ENCODE results near the gene SHOX.
"Not testable (repeated sequence)": the region's sequence is repeated elsewhere in the genome, so short reads cannot be mapped to it uniquely, and the experiment has no call there.

Gene SHOX

DNA sequence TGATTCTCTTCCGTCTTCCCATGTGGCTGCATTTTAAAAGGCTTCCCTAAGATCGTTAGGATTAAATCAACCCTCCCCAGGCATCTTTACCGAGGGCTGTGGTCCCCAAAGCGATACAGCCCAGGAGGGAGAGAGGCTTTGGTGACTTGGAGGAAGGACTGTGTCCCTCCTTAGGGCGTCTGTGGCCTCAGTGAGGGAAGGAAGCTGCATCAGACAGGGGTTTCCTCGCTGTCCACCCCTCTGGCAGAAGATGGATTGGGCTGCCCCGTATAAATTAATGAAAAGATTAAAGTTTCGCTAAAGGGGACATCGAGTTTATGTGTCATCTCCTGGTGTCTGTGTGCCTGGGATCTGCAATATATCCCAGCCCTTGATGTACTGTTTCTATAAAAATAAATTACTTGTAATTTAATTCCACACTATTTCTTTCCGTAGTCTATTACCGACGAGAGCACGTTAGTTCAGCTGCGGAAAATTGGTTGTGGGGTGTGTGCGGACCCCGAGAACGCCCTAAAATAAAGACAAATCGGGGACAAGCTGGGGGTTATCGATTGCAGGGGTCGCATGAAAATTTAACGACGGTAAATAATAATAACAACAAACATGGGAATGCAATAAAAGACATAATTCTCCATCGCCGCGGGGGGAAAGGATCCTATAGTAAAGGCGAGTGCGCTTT is 6.5 kb downstream of the SHOX start:
- no peak for DNase-seq

- DNase-seq = no peak
Measured at GRCh38 chrX:637660-638481, 7.3 kb downstream of the SHOX start.

GRCh38 chrX:638482-639131 is 8.0 kb downstream of the SHOX start:
- no peak for DNase-seq

DNA sequence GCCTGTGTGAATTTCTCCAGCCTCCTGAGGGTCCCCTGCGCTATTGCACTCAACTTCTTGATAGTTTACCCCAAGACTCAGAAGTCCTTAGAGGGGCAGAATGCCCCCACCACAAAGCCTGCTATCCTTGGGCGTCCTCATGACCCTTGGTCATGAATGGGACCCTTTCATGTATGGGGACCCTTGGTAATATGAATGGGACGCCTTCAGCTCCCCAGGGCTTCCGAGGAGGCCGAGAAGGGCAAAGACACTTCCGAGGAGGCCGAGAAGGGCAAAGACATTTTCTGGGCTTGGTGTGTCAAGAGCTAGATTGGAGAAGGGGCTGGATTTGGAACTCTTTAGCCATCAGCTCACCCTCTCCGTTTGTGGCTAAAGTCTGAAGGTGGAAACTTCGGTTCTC is 8.6 kb downstream of the SHOX start:
- no peak for DNase-seq

- DNase-seq = no peak
Measured at GRCh38 chrX:640641-641040, 10.1 kb downstream of the SHOX start.

DNA sequence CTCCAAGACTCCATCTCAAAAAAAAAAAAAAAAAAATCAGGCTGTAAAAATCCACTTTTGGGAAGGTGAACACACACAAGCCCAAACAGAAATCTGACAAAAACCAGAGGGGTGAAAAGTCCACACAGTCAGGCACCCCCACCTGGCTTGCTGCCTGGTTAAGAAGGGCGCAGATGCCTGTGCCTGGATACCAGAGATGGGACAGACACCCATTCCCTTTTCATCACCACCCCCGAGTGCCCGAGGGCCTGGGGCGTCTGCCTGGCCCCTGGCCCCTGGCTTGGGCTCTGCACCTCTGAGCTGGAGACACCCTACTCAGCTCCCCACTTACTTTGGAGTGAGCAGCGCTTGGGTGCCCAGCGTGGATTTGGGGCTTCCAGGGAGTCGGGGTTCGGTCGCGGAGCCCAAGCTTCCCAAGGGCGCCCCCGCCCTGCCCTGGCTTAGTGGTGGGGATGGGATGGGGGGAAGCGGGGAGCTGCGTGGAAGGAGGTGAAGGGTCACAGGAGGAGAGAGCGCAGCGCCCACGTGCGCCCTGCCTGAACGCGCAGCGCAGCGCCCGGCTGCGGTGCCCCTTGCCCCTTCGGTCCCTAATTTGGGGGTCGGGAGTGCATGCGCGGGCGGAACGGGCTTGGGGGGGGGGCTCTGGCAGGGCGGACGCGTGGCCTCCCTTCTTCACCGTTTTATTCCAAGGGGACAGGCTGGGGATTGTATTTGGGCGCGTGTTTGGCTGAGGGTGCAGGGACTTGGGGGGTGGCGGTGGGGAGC is 11.3 kb downstream of the SHOX start:
- no peak for DNase-seq

GRCh38 chrX:642436-643240 is 12.0 kb downstream of the SHOX start:
- no peak for DNase-seq

GRCh38 chrX:643241-643595 is 12.6 kb downstream of the SHOX start:
- no peak for DNase-seq

- no peak for DNase-seq
Measured at GRCh38 chrX:643911-644303, 13.3 kb downstream of the SHOX start.

- no peak for DNase-seq
Measured at GRCh38 chrX:644304-645281, 14.0 kb downstream of the SHOX start.

GRCh38 chrX:646228-646495 is 15.6 kb downstream of the SHOX start:
- no peak for DNase-seq

GRCh38 chrX:646796-647195 is 16.2 kb downstream of the SHOX start:
- DNase-seq = no peak

GRCh38 chrX:649166-649565 is 18.6 kb downstream of the SHOX start:
- DNase-seq = no peak

DNA sequence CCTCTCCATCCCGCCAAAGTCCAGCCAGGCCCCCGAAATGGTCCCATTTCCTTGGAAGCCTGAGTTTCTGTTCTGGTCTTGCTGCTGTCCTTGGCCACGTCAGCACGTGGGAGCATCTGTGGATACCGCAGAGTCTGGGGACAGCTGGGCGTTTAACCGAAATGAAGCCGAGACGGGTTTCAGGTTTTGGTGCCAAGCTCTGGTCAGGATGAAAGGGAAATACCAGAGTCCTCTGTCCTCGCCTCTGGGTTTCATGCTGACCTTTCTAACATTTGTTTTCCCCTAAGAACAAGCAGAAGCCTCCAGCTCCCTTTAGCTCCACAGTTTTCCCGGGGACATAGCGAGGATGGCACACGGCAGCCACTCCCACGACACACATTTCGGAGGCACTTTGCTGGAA is 19.7 kb downstream of the SHOX start:
- no peak for DNase-seq

GRCh38 chrX:650811-651210 is 20.2 kb downstream of the SHOX start:
- DNase-seq = no peak

- DNase-seq = not testable (repeated sequence)
Measured at GRCh38 chrX:651922-652321, 21.3 kb downstream of the SHOX start.

GRCh38 chrX:652341-652741 is 21.8 kb downstream of the SHOX start:
- no peak for DNase-seq

GRCh38 chrX:653306-653705 is 22.7 kb downstream of the SHOX start:
- no peak for DNase-seq

GRCh38 chrX:661154-661553 is 30.6 kb downstream of the SHOX start:
- DNase-seq = no peak

GRCh38 chrX:662126-662525 is 31.5 kb downstream of the SHOX start:
- no peak for DNase-seq

All from hypothalamus (tissue), 51 donors.